H9 (cell line): ENCODE data around the gene PXK. TPM values are rescaled to one million over a fixed set of nuclear protein-coding genes. Genes with fewer than 3 reads are reported as not detected.

Experiments used
- DNase-seq: peaks from one replicate; pipeline ENCODE4 v3.0.0-alpha.2; 2017
- H2AFZ ChIP-seq: one replicate; pipeline ENCODE4 v1.6.1; 2013; ENCODE audit warnings: mild to moderate bottlenecking, low read length, control low read depth, moderate library complexity
- H2AK5ac ChIP-seq: 2 replicates; pipeline ENCODE4 v1.6.1; 2013; ENCODE audit warnings: low read length, control low read depth, mixed read lengths; ENCODE audit not compliant: insufficient read length
- H2BK120ac ChIP-seq: one replicate; pipeline ENCODE4 v1.6.1; 2013; ENCODE audit warnings: low read depth, mild to moderate bottlenecking, low read length, control low read depth, inconsistent platforms; ENCODE audit not compliant: poor library complexity, severe bottlenecking
- H2BK12ac ChIP-seq: 2 replicates; pipeline ENCODE4 v1.6.1; 2013; ENCODE audit warnings: low read length, control low read depth, mixed read lengths, low read depth; ENCODE audit not compliant: insufficient read length
- H2BK15ac ChIP-seq: 2 replicates; pipeline ENCODE4 v1.6.1; 2013; ENCODE audit warnings: low read depth, low read length, control low read depth
- H2BK20ac ChIP-seq: one replicate; pipeline ENCODE4 v1.6.1; 2013; ENCODE audit warnings: low read depth, mild to moderate bottlenecking, low read length, control low read depth, inconsistent platforms; ENCODE audit not compliant: poor library complexity, severe bottlenecking
- H2BK5ac ChIP-seq: 2 replicates; pipeline ENCODE4 v1.6.1; 2013; ENCODE audit warnings: low read length, control low read depth, mixed read lengths; ENCODE audit not compliant: insufficient read length
- H3K14ac ChIP-seq: 2 replicates; pipeline ENCODE4 v1.6.1; 2013; ENCODE audit warnings: low read length, control low read depth; ENCODE audit not compliant: insufficient read depth
- H3K18ac ChIP-seq: 2 replicates; pipeline ENCODE4 v1.6.1; 2013; ENCODE audit warnings: low read depth, mild to moderate bottlenecking, mixed read lengths, low read length, control low read depth; ENCODE audit not compliant: insufficient read length
- H3K23ac ChIP-seq: 2 replicates; pipeline ENCODE4 v1.6.1; 2013; ENCODE audit warnings: low read length, control low read depth, mixed read lengths, low read depth; ENCODE audit not compliant: insufficient read length
- H3K23me2 ChIP-seq: 2 replicates; pipeline ENCODE4 v1.6.1; 2013; ENCODE audit warnings: low read depth, mild to moderate bottlenecking, mixed read lengths, low read length, control low read depth; ENCODE audit not compliant: insufficient read length, poor library complexity, severe bottlenecking
- H3K27ac ChIP-seq: 2 replicates; pipeline ENCODE4 v1.5.1; 2013; ENCODE audit warnings: low read length, control low read depth, mixed read lengths, low read depth; ENCODE audit not compliant: insufficient read length
- H3K27me3 ChIP-seq: 2 replicates; pipeline ENCODE4 v1.6.1; 2013; ENCODE audit warnings: low read length, control low read depth, inconsistent platforms; ENCODE audit not compliant: insufficient read depth
- H3K4ac ChIP-seq: 2 replicates; pipeline ENCODE4 v1.6.1; 2013; ENCODE audit warnings: low read depth, mild to moderate bottlenecking, control low read depth, inconsistent platforms, low read length, moderate library complexity
- H3K4me1 ChIP-seq: 2 replicates; pipeline ENCODE4 v1.6.1; 2013; ENCODE audit warnings: low read length, control low read depth, inconsistent platforms; ENCODE audit not compliant: insufficient read depth
- H3K4me2 ChIP-seq: 2 replicates; pipeline ENCODE4 v1.6.1; 2013; ENCODE audit warnings: low read length, control low read depth, mixed read lengths; ENCODE audit not compliant: insufficient read length, insufficient read depth
- H3K56ac ChIP-seq: 2 replicates; pipeline ENCODE4 v1.6.1; 2013; ENCODE audit warnings: low read depth, mild to moderate bottlenecking, mixed read lengths, low read length, control low read depth; ENCODE audit not compliant: insufficient read length
- H3K79me1 ChIP-seq: 2 replicates; pipeline ENCODE4 v1.6.1; 2013; ENCODE audit warnings: low read depth, mild to moderate bottlenecking, moderate library complexity, low read length, control low read depth, inconsistent platforms; ENCODE audit not compliant: insufficient read depth, poor library complexity, severe bottlenecking
- H3K79me2 ChIP-seq: 2 replicates; pipeline ENCODE4 v1.6.1; 2013; ENCODE audit warnings: low read length, control low read depth, inconsistent platforms; ENCODE audit not compliant: insufficient read depth
- H3K9ac ChIP-seq: 2 replicates; pipeline ENCODE4 v1.6.1; 2013; ENCODE audit warnings: low read length, control low read depth, mixed read lengths; ENCODE audit not compliant: insufficient read length; ENCODE audit errors: extremely low read depth
- H3K9me3 ChIP-seq: one replicate; pipeline ENCODE4 v1.6.1; 2013; ENCODE audit warnings: low read depth, low read length, inconsistent platforms; ENCODE audit not compliant: control insufficient read depth
- H3T11ph ChIP-seq: one replicate; pipeline ENCODE4 v1.6.1; 2013; ENCODE audit warnings: mild to moderate bottlenecking, low read length, control low read depth, inconsistent platforms
- H4K20me1 ChIP-seq: one replicate; pipeline ENCODE4 v1.6.1; 2013; ENCODE audit not compliant: control insufficient read depth, insufficient read length, insufficient read depth
- H4K5ac ChIP-seq: 2 replicates; pipeline ENCODE4 v1.6.1; 2013; ENCODE audit warnings: low read depth, mild to moderate bottlenecking, mixed read lengths, low read length, control low read depth; ENCODE audit not compliant: insufficient read length
- H4K8ac ChIP-seq: replicated peaks from 2 replicates; pipeline ENCODE4 v1.6.1; 2013; ENCODE audit warnings: low read length, control low read depth, mixed read lengths, low read depth; ENCODE audit not compliant: insufficient read length
- H4K91ac ChIP-seq: 2 replicates; pipeline ENCODE4 v1.6.1; 2013; ENCODE audit warnings: low read depth, mild to moderate bottlenecking, moderate library complexity, mixed read lengths, low read length, control low read depth; ENCODE audit not compliant: insufficient read length
- H3K27ac Mint-ChIP-seq, 3 experiments: 2 replicates in 2 of 3; 3 replicates in 1 of 3; pipeline ENCODE4 v1.8.0; 2020 to 2021; ENCODE audit warnings: mixed read lengths in 3 of 3, mild to moderate bottlenecking in 1 of 3, moderate library complexity in 1 of 3
- H3K27me3 Mint-ChIP-seq: 2 replicates; pipeline ENCODE4 v1.8.0; 2021; ENCODE audit warnings: low read depth, mild to moderate bottlenecking, moderate library complexity, mixed read lengths
- H3K36me3 Mint-ChIP-seq, 3 experiments: 2 replicates in 2 of 3; 3 replicates in 1 of 3; pipeline ENCODE4 v1.8.0; 2020 to 2021; ENCODE audit warnings: low read depth in 3 of 3, mixed read lengths in 3 of 3; ENCODE audit not compliant: insufficient read depth in 1 of 3
- H3K4me1 Mint-ChIP-seq, 2 experiments: 2 replicates each; pipeline ENCODE4 v1.8.0; 2020; ENCODE audit warnings: mixed read lengths in 2 of 2
- H3K4me3 Mint-ChIP-seq, 2 experiments: 2 replicates in 1 of 2; 3 replicates in 1 of 2; pipeline ENCODE4 v1.8.0; 2020 to 2021; ENCODE audit warnings: mild to moderate bottlenecking in 2 of 2, mixed read lengths in 2 of 2, moderate library complexity in 1 of 2
- H3K9me3 Mint-ChIP-seq, 2 experiments: 2 replicates in 1 of 2; 3 replicates in 1 of 2; pipeline ENCODE4 v1.8.0; 2020; ENCODE audit warnings: mild to moderate bottlenecking in 2 of 2, mixed read lengths in 2 of 2, moderate library complexity in 1 of 2
- WGBS: extraction: QIAGEN DNeasy Blood & Tissue Kit; methylation state at CpG from one replicate; pipeline ENCODE4 v1.1.7; 2013; ENCODE audit warnings: missing lambda C conversion rate, low lambda C conversion rate, mixed read lengths; ENCODE audit not compliant: insufficient read length; ENCODE audit errors: extremely low coverage; 5-methylcytosine and 5-hydroxymethylcytosine counted together
- total RNA-seq: library from RNA; stranded (reverse); gene quantifications from 2 replicates; pipeline ENCODE4 v1.2.1, GENCODE V29; 2021
- TF ChIP-seq, protein P1 (sequence below): fragments of 200-600 bp; sonication (generic); conservative IDR thresholded peaks from 3 replicates; pipeline ENCODE4 v1.8.0; 2021; ENCODE audit warnings: antibody characterized with exemption, mild to moderate bottlenecking

The PXK gene
- total RNA-seq, 1 experiment from 2014 or later = 3.3 TPM

DNA sequence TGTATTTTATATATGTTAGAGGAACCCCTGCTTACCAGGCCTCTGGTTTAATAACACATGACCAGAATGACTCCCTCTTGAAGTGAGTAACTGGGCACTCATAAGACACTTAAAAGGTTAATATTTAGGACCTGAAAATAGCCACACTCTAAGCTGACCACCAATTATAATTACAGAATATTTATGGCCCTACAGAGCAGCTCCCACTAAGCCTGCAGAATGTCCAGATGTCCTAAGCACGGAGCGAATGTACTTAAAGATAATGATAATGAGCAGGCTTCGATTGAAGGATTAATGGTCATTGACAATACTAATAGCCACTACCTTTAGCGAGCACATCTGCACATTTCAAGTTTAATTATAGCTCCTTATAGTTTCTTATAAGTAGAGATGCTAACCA, 136.4 kb downstream of the PXK start:
- no peak overlapping the region for H2AFZ ChIP-seq
- no CpG with 5 or more reads among the region's 4 CpGs for WGBS
- H3K18ac ChIP-seq = no peak overlapping the region

More for the DNA sequence above, 136.4 kb downstream of the PXK start:
- H3K4me3 Mint-ChIP-seq = no peak overlapping the region
- H4K8ac ChIP-seq = no peak overlapping the region
- peaks cover 6% of the 10 kb centered on the region for H3K4me1 ChIP-seq
- no peaks in the 10 kb centered on the region for H3K79me1 ChIP-seq
- H3K79me2 ChIP-seq = no peaks in the 10 kb centered on the region
- no peak overlapping the region for H3K4me2 ChIP-seq
- no peak for DNase-seq
- no peak overlapping the region for H2BK15ac ChIP-seq
- H3K27me3 Mint-ChIP-seq = peaks cover 2% of the 10 kb centered on the region; the same call in 1 of the 2 replicates
- H3K27ac Mint-ChIP-seq = no peak overlapping the region
- H3K9me3 Mint-ChIP-seq = no peaks in the 10 kb centered on the region
- no peak overlapping the region for H2BK12ac ChIP-seq
- H2AK5ac ChIP-seq = no peak overlapping the region
- H3K36me3 Mint-ChIP-seq = no peaks in the 10 kb centered on the region
- H4K20me1 ChIP-seq = no peaks in the 10 kb centered on the region
- no peak overlapping the region for H2BK5ac ChIP-seq
- H3K9me3 ChIP-seq = no peaks in the 10 kb centered on the region
- no peak overlapping the region for H4K91ac ChIP-seq
- H3K27me3 ChIP-seq = no peaks in the 10 kb centered on the region
- no peaks in the 10 kb centered on the region for H3K23me2 ChIP-seq
- peaks cover 19% of the 10 kb centered on the region in 2 experiments for H3K4me1 Mint-ChIP-seq
- no peak overlapping the region for H3K23ac ChIP-seq
- H3T11ph ChIP-seq = no peak overlapping the region
- TF ChIP-seq, protein P1, sequence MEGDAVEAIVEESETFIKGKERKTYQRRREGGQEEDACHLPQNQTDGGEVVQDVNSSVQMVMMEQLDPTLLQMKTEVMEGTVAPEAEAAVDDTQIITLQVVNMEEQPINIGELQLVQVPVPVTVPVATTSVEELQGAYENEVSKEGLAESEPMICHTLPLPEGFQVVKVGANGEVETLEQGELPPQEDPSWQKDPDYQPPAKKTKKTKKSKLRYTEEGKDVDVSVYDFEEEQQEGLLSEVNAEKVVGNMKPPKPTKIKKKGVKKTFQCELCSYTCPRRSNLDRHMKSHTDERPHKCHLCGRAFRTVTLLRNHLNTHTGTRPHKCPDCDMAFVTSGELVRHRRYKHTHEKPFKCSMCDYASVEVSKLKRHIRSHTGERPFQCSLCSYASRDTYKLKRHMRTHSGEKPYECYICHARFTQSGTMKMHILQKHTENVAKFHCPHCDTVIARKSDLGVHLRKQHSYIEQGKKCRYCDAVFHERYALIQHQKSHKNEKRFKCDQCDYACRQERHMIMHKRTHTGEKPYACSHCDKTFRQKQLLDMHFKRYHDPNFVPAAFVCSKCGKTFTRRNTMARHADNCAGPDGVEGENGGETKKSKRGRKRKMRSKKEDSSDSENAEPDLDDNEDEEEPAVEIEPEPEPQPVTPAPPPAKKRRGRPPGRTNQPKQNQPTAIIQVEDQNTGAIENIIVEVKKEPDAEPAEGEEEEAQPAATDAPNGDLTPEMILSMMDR = no peak
- no peak overlapping the region for H3K27ac ChIP-seq
- no peak overlapping the region for H2BK20ac ChIP-seq
- no peak overlapping the region for H3K4ac ChIP-seq
- H3K56ac ChIP-seq = no peak overlapping the region
- no peak overlapping the region for H3K9ac ChIP-seq
- H3K14ac ChIP-seq = no peak overlapping the region
- H2BK120ac ChIP-seq = no peak overlapping the region
- no peak overlapping the region for H4K5ac ChIP-seq
